ENCODE results near the gene ACADL.

ACADL gene

DNA sequence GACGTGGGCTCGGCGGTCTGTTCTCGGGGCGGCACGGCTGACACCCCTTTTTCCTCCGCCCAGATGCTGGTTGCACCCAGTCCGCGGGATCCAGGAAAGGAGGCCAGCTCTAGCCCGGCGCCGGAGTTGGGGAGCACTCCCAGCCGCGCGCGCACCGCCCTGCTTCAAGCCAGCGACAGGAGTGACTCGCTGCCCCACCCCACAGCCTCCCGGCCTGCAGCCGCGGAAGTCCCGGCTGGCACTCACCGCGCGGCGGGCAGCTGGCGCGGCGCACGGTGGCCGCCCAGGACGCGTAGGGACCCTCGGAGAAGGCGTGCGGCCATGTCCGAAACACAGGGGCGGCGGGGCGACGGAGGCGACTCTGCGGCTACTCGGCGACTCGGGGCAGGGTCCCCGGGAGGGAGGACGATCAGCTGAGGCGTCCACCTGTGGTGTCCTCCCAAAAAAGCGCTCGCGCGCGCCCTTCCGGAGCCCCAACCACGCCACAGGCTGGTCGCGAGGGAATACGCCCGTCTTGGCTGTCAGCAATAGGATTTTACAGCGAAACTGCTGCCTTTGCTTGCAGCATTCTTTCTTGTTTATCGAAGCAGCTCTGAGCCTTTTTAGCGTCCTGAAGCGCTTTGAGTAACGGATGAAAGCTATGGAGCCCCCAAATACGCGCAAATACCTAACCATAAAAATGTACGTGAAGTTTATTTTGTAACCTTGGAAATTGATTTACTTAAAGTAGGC lies at the start of gene ACADL:
ACADL (minus strand) TSS at position 507 of the 732 bp plus-strand sequence; CDS start at position 323, 184 bp downstream.
- DNase-seq (ENCODE audit: low read depth in 2 of 2, low spot score in 1 of 2) = no peak

DNA sequence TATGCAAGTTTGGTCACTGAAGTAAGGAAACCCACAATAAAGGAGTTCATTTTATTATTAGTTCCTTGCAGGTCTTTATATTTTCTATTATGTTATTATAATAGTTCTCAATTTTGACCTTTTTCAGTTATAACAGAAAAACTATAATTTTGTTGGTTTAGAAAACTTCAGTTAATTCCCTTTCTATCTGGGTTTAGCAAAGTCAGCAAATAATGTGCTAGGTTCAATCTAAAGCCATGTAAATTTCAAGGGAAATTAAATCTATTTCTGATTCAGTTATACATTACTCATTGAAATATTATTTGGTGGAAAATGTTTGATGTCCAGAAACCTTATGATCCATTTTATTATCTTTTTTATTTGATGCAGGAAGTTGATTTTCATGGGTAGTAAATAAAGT lies 46.1 kb upstream of the ACADL start:
- no peak for DNase-seq (ENCODE audit: low read depth in 2 of 2, low spot score in 1 of 2)

DNA sequence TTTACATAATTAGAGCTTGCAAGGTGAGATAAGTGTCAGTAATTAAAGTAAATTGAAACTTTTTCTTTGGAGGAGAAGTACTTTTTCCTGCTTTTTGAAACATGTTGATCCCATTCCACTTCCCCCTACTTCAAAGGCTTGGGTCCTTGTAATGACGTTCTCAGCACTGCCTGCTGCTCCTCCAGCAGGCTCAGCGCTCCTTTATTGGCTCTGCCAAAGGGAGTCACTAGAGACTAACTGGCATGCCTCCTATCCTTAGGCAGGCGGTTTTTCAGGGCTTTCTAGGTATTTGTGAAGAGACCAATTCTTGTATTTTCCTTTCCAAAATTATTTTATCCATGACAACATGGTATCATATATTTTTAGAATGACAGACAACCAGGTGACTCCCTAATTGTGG lies 43.9 kb upstream of the ACADL start:
- DNase-seq (ENCODE audit: low read depth in 2 of 2, low spot score in 1 of 2) = no peak

DNA sequence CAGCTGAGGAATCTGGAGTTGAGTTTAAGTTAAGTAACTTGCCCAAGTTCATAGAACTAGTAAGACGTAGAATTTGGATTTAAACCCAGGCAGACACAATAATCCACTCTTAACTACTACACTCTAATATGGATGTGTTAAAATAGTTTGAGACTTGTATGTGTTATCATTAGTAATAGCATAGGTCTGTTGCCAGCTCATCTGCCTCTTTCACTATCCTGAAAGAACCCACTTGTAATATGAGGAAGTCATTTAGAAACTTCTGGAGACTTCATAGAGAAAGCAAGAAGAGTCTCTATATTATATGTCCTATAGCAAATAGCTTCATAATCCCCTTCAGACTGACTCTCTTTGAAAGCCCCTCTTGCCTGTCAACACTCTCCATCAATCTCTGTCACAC lies 43.0 kb upstream of the ACADL start:
- no peak for DNase-seq (ENCODE audit: low read depth in 2 of 2, low spot score in 1 of 2)

DNA sequence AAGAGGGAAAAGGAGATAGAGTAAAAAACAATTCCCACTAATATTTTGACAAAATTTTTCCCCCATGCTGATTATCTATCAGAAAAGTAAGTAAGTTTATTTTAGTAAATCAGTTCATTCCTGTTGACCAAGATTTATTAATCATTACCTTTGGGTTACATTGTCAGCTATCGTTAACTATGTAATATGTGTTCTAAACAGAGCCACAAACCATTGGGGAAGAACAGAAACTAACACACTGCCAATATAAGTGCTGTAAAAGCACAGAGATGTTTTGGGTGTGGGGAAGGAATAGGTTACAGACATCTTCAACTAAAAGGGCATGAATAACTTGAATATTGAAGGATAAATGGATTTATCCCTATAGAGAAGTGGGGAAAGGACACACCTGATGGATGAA lies 42.5 kb upstream of the ACADL start:
- DNase-seq (ENCODE audit: low read depth in 2 of 2, low spot score in 1 of 2) = no peak

DNA sequence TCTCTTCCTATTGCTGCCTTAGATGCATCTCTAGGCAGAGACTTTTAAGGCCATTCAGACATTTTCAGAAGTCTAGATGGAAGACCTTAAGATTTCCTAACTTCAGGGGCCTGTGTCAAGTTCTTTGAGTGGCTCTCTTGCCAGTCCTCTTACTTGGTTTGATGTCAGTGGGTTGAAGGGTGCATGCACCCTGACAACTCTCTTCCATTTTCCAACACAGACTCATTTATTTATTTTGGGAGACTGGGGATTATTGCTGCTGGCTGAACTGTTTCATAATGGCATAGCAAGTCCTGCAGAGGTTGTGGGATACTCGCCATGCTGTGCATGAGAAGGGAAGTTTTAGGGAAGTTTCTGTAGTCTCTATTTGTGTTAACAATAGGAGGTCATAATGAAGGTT lies 39.0 kb upstream of the ACADL start:
- DNase-seq (ENCODE audit: low read depth in 2 of 2, low spot score in 1 of 2) = no peak

DNA sequence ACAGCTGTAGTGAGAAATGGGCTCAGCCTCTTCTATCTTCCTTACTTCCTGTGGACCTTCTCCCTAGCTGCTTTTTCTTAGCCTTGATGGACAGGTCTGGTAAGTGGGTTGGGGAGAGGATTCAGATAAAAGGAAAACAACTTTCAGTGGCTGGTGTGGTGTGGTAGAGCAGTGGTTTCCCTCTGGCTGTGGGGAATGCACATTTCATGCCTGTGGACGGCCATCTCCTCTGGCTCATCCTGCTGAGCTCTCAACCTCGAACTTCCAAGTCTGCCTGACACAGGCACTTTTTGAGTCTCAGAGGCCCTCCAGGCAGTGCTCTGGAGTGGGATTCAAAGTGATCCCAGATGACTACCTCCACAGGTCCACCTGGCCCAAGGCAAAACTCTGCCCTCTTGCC lies 38.6 kb upstream of the ACADL start:
- no peak for DNase-seq (ENCODE audit: low read depth in 2 of 2, low spot score in 1 of 2)

DNA sequence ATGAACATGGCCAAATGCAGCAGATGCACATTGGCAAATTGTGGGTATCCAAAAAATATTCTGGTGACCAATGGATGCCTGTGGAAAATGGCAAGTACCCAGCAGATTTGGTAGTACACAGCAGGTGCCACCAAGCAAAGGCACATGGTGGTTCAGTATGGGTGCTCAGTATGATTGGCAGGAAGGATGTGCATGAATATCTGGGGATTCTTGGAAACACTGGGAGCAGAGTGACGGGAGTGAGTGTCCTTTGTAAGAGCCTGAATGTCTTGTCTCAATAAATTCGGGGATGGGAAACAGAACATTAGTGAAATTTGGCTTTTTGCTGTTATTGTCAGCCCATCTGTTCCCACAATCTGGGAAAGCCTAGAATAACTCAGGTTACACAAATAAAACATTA lies 36.8 kb upstream of the ACADL start:
- no peak for DNase-seq (ENCODE audit: low read depth in 2 of 2, low spot score in 1 of 2)

DNA sequence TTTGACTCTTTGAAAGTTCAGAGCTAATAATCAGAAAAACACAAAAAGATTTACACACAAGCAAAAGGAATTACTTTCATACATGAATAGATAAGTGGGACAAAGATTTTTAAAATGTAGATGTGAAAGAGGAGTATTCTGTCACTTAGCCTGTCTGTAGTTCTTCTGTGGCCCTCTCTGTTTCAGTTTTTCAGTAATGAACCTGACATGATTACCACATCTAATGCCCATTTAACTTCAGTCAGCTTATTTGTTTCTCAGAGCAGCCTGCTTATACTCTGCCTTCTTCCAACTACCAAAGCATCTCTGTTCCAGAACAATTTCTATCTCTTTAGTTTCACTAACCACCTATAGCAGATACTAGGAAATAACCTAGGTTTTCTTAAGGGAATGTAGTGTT lies 34.4 kb upstream of the ACADL start:
- no peak for DNase-seq (ENCODE audit: low read depth in 2 of 2, low spot score in 1 of 2)

DNA sequence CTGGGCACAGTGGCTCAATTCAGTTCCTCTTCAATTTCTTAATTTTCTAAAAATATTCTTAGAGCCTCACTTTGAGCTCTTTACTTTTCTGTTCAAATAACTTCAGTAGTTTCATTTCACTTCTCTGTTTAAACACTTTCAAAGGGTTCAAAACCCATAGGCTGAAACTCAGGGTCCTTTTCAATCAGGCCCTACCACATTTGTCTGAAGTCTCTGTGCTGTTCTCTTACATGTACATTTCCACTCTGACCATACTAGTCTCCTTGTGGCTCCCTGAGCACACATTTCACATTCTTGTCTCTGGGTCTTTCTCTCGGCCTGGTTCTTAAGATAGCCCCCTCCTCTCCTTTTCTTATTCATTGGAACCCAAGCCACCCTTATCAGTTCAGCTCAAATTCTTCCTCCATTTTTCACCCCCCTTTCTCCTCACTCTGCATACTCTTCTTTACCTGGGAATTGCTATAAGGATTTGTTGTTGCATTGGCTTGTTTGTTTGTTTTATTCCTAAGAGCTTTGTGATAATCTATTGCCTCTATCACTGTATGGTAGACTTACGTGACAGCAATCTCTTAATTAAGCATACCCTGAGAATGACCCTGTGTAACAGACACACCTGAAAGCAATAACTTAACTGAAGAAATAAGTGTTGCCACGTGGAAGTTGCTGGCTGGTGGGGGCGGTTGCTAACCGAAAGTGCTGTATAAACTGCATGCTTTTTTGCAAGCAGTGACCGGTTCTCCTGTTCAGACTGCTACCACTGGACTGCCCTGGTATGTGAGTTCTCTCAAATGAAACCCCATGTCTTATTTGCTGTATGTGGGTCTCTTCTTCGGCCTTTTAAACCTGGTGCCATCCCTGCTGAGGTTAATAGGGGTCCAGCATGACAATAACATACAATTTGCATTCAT lies 27.7 kb upstream of the ACADL start:
- no peak for DNase-seq (ENCODE audit: low read depth in 2 of 2, low spot score in 1 of 2)

DNA sequence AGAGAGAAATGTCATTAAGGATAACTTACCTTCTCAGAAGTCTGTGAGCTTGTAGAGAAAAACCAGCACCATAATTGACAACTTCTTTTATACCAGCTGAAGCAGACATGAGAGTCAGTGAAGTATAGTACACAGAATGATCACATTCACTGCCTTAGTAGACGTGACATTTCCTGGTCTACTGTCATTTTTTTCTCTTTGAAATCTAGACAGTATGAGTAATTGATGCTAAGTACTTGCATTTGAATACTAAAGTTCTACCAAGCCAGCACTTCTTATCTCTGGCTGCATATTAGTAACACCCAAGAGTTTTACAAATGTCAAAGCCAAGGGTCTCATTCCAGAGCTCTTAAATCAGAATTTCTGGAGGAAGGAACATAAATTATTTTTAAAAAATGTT lies 25.4 kb upstream of the ACADL start:
- DNase-seq (ENCODE audit: low read depth in 2 of 2, low spot score in 1 of 2) = no peak

DNA sequence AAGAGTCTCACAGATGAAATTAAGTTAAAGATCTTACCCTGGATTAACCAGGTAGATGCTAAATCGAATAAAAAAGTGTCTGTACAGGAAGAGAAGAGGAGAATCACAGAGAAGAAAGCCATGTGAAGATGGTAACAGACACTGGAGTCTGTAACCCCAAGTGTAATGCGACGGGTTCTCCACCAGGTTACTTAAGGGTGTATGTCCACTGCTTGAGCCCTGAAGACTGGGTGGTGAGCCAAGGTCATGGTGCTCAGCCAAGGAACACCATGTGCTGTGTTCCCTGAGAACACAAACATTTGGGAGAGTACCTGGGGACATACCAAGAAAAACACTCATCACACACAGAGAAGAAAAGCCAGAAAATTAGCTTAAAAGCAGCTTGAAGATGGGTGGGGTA lies 8.2 kb upstream of the ACADL start:
- DNase-seq (ENCODE audit: low read depth in 2 of 2, low spot score in 1 of 2) = no peak

DNA sequence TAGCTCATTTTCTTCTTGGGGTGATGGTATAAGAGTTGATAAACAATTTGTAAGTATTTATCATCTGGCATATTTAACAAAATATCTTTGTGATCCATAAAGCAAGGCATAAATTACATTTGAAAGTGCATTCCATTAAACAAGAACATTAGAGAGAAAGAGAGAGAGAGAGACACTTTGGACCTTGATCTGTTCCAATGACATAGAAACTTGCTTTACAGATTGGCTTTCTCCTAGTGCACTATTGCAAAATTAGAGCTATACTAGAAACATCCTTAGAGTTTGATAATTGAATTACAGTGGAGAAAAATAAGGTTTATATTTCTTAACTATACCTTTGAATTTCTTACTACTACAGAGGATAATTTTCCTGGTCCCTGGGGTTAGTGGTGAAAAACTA lies 5.7 kb upstream of the ACADL start:
- DNase-seq (ENCODE audit: low read depth in 2 of 2, low spot score in 1 of 2) = no peak

DNA sequence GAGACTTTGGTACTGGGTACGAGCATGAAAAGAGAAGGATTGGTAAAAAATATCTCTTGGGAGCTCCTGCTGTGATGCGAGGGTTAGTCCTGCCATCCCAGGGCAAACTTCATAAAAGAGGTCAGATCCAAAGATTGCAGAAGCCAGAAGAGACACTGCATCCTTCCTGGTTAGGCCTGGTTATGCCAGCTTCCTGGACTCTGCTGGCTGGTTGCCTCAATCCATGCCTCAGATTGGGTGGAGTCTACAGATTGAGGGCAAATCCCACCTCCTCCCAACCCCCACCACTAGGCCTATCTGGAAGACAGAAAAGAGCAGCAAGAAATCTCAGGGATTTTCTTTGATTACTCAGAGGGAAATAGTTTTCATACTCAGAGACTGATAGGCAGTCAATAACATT lies 5.3 kb upstream of the ACADL start:
- no peak for DNase-seq (ENCODE audit: low read depth in 2 of 2, low spot score in 1 of 2)

DNA sequence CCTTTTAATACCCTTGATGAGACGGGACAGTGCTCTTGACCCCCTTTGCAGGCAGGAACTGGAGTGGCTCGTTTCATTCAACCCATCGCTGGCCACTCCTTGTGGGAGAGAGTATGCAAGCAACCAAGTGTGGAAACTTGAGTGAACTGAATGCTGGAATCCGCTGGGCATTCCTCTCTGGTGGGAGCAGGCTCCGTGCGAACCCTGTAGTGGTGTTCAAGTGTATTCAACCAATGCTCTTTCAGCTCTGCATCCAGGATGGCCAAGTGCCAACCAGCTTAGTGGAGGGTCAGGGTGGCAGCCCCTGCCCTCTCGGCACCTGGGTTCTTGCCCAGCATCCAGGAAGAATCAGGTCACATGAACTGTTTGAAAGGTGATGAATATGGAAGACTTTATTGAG lies 3.3 kb upstream of the ACADL start:
- no peak for DNase-seq (ENCODE audit: low read depth in 2 of 2, low spot score in 1 of 2)

DNA sequence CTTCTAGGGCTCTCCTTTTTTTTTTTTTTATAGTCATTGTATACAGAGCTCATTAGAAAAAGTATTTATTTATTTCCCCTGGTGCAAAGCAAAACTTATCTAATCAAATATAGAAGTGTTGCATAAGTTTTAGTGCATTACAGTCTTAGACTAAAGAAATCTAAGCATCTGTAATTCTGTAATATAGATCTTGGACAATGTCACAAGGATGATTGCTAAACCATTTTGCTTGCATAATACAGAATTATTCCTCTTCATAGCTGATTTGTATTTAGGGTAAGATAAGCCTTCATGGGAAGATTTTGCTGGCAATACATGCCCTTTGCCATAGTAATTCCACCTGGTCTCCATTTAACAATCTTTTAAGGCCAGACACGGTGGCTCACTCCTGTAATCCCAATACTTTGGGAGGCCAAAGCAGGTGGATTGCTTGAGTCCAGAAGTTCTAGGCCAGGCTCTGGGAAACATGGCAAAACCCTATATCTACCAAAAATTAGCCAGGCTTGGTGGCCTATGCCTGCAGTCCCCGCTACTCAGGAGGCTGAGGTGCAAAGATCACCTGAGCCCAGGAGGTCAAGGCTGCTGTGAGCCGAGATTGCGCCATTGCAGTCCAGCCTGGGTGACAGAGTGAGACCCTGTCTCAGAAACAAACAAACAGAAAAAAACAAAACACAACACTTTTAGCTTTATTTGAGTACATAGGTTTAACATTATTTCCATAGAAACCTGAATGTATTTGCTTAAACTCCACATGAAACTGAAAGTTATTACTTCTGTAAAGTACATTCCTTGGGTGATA lies 2.2 kb upstream of the ACADL start:
- no peak for DNase-seq (ENCODE audit: low read depth in 2 of 2, low spot score in 1 of 2)

DNA sequence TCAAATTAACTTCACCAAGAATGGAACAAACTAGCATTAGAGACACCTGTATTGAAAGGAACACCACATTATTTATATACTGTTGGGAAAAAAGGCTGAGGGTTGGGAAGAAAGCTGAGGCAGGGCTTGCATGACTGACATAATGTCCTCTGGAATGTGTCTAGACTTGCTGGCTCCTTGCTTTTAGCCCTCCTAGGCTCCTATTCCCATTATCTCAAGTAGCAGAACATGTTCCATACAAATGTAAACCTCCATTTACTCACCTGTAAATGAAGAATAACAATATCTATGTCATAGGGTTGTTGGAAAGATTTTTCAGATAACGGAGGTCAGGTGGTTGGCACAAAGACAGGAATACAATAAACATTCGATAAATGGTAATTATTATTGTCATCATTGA lies 976 bp upstream of the ACADL start:
- DNase-seq (ENCODE audit: low read depth in 2 of 2, low spot score in 1 of 2) = no peak

DNA sequence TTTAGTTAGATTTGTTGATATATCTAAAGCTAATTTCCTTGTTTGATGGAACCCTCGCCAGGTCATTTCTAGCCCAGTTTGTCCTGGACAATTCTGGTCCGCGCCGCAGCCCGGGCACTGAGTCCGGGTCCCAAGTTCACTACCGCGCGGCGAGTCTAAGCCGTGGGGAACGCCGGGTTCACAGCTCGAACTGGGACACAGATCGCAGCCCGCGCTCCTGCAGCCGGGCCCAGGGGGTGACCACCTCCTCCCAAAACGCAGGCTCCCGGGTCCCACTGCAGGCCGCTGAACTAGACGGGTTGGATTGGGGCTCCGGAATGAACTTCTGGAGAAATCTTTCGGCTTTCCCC lies 681 bp downstream of the ACADL start:
- DNase-seq (ENCODE audit: low read depth in 2 of 2, low spot score in 1 of 2) = no peak

DNA sequence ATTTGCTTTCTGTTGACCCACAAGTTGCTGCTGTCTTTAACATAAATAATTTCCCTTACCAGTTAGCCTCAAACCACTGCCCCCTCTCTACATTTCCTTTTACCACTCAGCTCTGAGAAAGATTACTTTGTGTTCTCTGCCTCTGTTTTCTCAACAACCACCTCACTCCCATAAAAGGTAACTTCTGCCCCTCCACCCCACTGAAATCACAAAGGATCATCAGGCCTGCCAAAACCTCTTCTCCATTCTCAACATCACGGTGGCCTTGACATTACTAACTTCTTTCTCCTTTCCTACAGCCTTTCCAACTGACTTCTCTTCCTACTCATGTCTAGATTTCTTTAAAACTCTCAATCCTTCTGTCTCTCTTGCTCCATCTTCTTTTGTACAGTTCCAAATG lies 10.1 kb downstream of the ACADL start:
- DNase-seq (ENCODE audit: low read depth in 2 of 2, low spot score in 1 of 2) = no peak

DNA sequence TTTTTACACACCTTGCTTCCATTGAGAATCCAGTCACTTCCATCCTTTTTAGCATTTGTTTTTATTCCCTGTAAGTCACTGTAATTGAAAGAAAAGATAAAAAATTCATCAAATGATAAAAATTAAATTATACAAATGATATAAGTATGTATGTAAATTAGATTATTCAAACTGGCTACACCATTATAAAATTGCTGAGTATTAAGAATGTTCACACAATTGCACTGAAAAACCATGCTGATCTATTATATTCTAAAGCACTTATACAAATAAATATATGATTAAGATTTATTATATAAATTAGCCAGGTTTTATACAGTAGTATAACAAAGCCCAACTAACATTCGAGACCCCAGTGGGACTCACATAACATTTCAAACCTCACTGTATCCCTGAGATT lies 15.1 kb downstream of the ACADL start:
- DNase-seq (ENCODE audit: low read depth in 2 of 2, low spot score in 1 of 2) = no peak

DNA sequence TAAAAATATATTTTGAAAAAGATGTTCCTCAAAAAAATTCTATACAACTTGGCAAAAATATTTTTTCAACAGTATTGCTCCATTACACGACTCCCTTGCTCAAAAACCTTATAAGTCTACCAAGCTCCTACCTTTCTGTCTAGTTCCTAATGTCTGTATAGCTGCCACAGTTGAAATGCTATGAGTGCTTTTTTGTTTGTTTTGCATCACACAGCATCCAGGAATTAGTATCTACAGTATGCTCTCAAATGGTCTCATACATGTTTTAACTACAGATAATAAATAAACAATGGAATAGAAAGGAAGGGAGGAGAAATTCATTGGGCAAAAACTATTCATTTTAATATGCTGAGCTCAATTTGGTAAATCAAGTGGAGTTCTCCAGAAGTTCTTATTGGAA lies 17.3 kb downstream of the ACADL start:
- no peak for DNase-seq (ENCODE audit: low read depth in 2 of 2, low spot score in 1 of 2)

DNA sequence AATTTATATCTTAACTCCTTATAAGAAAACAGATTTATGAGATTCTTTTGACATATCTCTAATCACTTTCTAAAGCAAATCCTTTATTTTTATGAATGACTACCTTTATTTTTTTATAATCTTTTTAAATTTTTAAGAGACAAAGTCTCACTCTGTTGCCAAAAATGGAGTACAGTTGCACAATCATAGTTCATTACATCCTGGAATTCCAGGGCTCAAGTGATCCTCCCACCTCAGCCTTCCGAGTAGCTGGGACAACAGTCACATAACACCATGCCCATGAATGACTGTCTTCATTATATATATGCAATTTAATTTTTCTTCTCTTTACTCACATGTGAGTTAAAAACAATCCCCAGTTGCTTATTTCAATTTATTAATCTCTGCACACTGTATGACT lies 21.7 kb downstream of the ACADL start:
- DNase-seq (ENCODE audit: low read depth in 2 of 2, low spot score in 1 of 2) = no peak
